ENCODE data around the gene ST6GALNAC5. TPM values are rescaled to one million over a fixed set of nuclear protein-coding genes. Genes with fewer than 3 reads are reported as not detected.

ST6GALNAC5 gene
- total and polyA plus RNA-seq, 2 experiments from 2014 or later: 5.1 to 12.2 TPM

GRCh38 chr1:76843821-76844464, 23.3 kb upstream of the ST6GALNAC5 start:
- H3K4me2 ChIP-seq (ENCODE audit: unreplicated experiment): no peak overlapping the region
- H4K20me1 ChIP-seq (ENCODE audit: insufficient read depth): no peaks in the 10 kb centered on the region
- H3K36me3 ChIP-seq (ENCODE audit: low read depth): no peaks in the 10 kb centered on the region
- TF ChIP-seq EZH2phosphoT487 (IDR thresholded peaks at IDR 0.05; ENCODE audit: insufficient read depth, low read depth): no peak
- no peak for TF ChIP-seq EZH2 (IDR thresholded peaks at IDR 0.05; ENCODE audit: insufficient read depth, poor library complexity, severe bottlenecking)
- no peaks in the 10 kb centered on the region for H3K27me3 ChIP-seq (replicated peaks; ENCODE audit: insufficient read depth)
- no peaks in the 10 kb centered on the region for H3F3A ChIP-seq (ENCODE audit: insufficient read depth)
- no peaks in the 10 kb centered on the region for H3K9me2 ChIP-seq (ENCODE audit: insufficient read depth)
- no peaks in the 10 kb centered on the region for H3K9me3 ChIP-seq (ENCODE audit: low read depth)
- H3K4me1 ChIP-seq (ENCODE audit: insufficient read depth): no peaks in the 10 kb centered on the region
- H3K27ac ChIP-seq: no peak overlapping the region
- DNase-seq: no peak
- no peak overlapping the region for H2AFZ ChIP-seq
- no peak overlapping the region for H3K4me3 ChIP-seq
- 76 to 78% methylated on average over 5 of the region's 5 CpGs for WGBS, 2 experiments (ENCODE audit: low coverage in 1 of 2, low lambda C conversion rate in 2 of 2, missing lambda C conversion rate in 2 of 2)
- no peaks in the 10 kb centered on the region for H3K79me2 ChIP-seq (ENCODE audit: insufficient read depth)
- in situ Hi-C loops (cut with MboI): no loop called here
- no peak overlapping the region for H3K9ac ChIP-seq

GRCh38 chr1:76854255-76854654, 13.0 kb upstream of the ST6GALNAC5 start:
- Histone ChIP-seq H3K27ac (no peak overlapping the region), H3K9me2 (ENCODE audit: insufficient read depth) (no peaks in the 10 kb centered on the region; the same call in 1 of the 2 replicates), H3K9me3 (ENCODE audit: low read depth) (no peaks in the 10 kb centered on the region), H4K20me1 (ENCODE audit: insufficient read depth) (no peaks in the 10 kb centered on the region), H3K4me1 (ENCODE audit: insufficient read depth) (no peaks in the 10 kb centered on the region), H3F3A (ENCODE audit: insufficient read depth) (no peaks in the 10 kb centered on the region), H3K27me3 (replicated peaks; ENCODE audit: insufficient read depth) (no peaks in the 10 kb centered on the region), H3K4me3 (no peak overlapping the region), H3K36me3 (ENCODE audit: low read depth) (no peaks in the 10 kb centered on the region), H3K4me2 (ENCODE audit: unreplicated experiment) (no peak overlapping the region), H3K9ac (no peak overlapping the region), H2AFZ (no peak overlapping the region), H3K79me2 (ENCODE audit: insufficient read depth) (no peaks in the 10 kb centered on the region)
- WGBS, 2 experiments (ENCODE audit: low coverage in 1 of 2, low lambda C conversion rate in 2 of 2, missing lambda C conversion rate in 2 of 2): 49 to 55% methylated on average over 3 of the region's 3 CpGs
- TF ChIP-seq EZH2 (IDR thresholded peaks at IDR 0.05; ENCODE audit: insufficient read depth, poor library complexity, severe bottlenecking): no peak
- TF ChIP-seq EZH2phosphoT487 (IDR thresholded peaks at IDR 0.05; ENCODE audit: insufficient read depth, low read depth): no peak
- in situ Hi-C loops (cut with MboI): no loop called here
- no peak for DNase-seq

- Histone ChIP-seq H3K4me2 (ENCODE audit: unreplicated experiment) (no peak overlapping the region), H3K9ac (no peak overlapping the region), H3K27me3 (replicated peaks; ENCODE audit: insufficient read depth) (no peaks in the 10 kb centered on the region), H3K27ac (no peak overlapping the region), H3K79me2 (ENCODE audit: insufficient read depth) (no peaks in the 10 kb centered on the region), H3K9me2 (ENCODE audit: insufficient read depth) (no peaks in the 10 kb centered on the region), H3F3A (ENCODE audit: insufficient read depth) (no peaks in the 10 kb centered on the region), H2AFZ (no peak overlapping the region), H3K4me3 (no peak overlapping the region), H3K4me1 (ENCODE audit: insufficient read depth) (no peaks in the 10 kb centered on the region), H4K20me1 (ENCODE audit: insufficient read depth) (no peaks in the 10 kb centered on the region), H3K9me3 (ENCODE audit: low read depth) (no peaks in the 10 kb centered on the region), H3K36me3 (ENCODE audit: low read depth) (no peaks in the 10 kb centered on the region)
- no peak for TF ChIP-seq EZH2phosphoT487 (IDR thresholded peaks at IDR 0.05; ENCODE audit: insufficient read depth, low read depth)
- TF ChIP-seq EZH2 (IDR thresholded peaks at IDR 0.05; ENCODE audit: insufficient read depth, poor library complexity, severe bottlenecking): no peak
- no peak for DNase-seq
- WGBS, 2 experiments (ENCODE audit: low coverage in 1 of 2, low lambda C conversion rate in 2 of 2, missing lambda C conversion rate in 2 of 2): 78 to 79% methylated on average over 5 of the region's 5 CpGs
- in situ Hi-C loops (cut with MboI): no loop called here
Observed at GRCh38 chr1:76856104-76856503, 11.2 kb upstream of the ST6GALNAC5 start.

GRCh38 chr1:76857138-76857537, 10.1 kb upstream of the ST6GALNAC5 start:
- WGBS, 2 experiments (ENCODE audit: low coverage in 1 of 2, low lambda C conversion rate in 2 of 2, missing lambda C conversion rate in 2 of 2): 62 to 65% methylated on average over 5 of the region's 5 CpGs
- H2AFZ ChIP-seq: no peak overlapping the region
- no peaks in the 10 kb centered on the region for H3K9me3 ChIP-seq (ENCODE audit: low read depth)
- peaks cover 5% of the 10 kb centered on the region for H3K4me1 ChIP-seq (ENCODE audit: insufficient read depth)
- H3K4me3 ChIP-seq: no peak overlapping the region
- peaks cover 7% of the 10 kb centered on the region for H3F3A ChIP-seq (ENCODE audit: insufficient read depth)
- no peaks in the 10 kb centered on the region for H3K27me3 ChIP-seq (replicated peaks; ENCODE audit: insufficient read depth)
- no peak overlapping the region for H3K9ac ChIP-seq
- H3K36me3 ChIP-seq (ENCODE audit: low read depth): no peaks in the 10 kb centered on the region
- in situ Hi-C loops (cut with MboI): no loop called here
- H3K9me2 ChIP-seq (ENCODE audit: insufficient read depth): no peaks in the 10 kb centered on the region
- no peak for DNase-seq
- H3K4me2 ChIP-seq (ENCODE audit: unreplicated experiment): no peak overlapping the region
- H3K27ac ChIP-seq: no peak overlapping the region
- TF ChIP-seq EZH2 (IDR thresholded peaks at IDR 0.05; ENCODE audit: insufficient read depth, poor library complexity, severe bottlenecking) (no peak), EZH2phosphoT487 (IDR thresholded peaks at IDR 0.05; ENCODE audit: insufficient read depth, low read depth) (no peak)
- no peaks in the 10 kb centered on the region for H3K79me2 ChIP-seq (ENCODE audit: insufficient read depth)
- H4K20me1 ChIP-seq (ENCODE audit: insufficient read depth): no peaks in the 10 kb centered on the region
